Spinal cord (tissue), 10 donors: ENCODE results near the gene RAG1. TPM values are rescaled to one million over a fixed set of nuclear protein-coding genes. Genes with fewer than 3 reads are reported as not detected.

ENCODE experiments used
- DNase-seq, 6 donors: peaks; one replicate each; pipeline versions ENCODE4 v3.0.0 to v3.0.0-alpha.2; 2013 to 2015; ENCODE audit warnings: low spot score in 6 of 6, low read depth in 4 of 6
- H3K27ac ChIP-seq: one replicate; pipeline ENCODE4 v1.5.1; 2013; ENCODE audit warnings: low read depth, low read length, control low read depth
- H3K27me3 ChIP-seq: one replicate; pipeline ENCODE4 v1.6.1; 2013; ENCODE audit warnings: low read length; ENCODE audit not compliant: control insufficient read depth, insufficient read depth
- H3K36me3 ChIP-seq: one replicate; pipeline ENCODE4 v1.6.1; 2013; ENCODE audit warnings: low read length; ENCODE audit not compliant: control insufficient read depth, insufficient read depth
- H3K4me1 ChIP-seq: one replicate; pipeline ENCODE4 v1.6.1; 2013; ENCODE audit warnings: low read length; ENCODE audit not compliant: control insufficient read depth, insufficient read depth
- H3K4me3 ChIP-seq: one replicate; pipeline ENCODE4 v1.5.1; 2013; ENCODE audit warnings: low read depth, low read length, control low read depth
- H3K9me3 ChIP-seq: one replicate; pipeline ENCODE4 v1.6.1; 2013; ENCODE audit warnings: low read length; ENCODE audit not compliant: control insufficient read depth, insufficient read depth
- WGBS: methylation state at CpG from one replicate; pipeline ENCODE4 v1.1.5; 2013; ENCODE audit warnings: missing lambda C conversion rate; ENCODE audit not compliant: insufficient coverage; 5-methylcytosine and 5-hydroxymethylcytosine counted together
- polyA plus RNA-seq, 2 donors: library from polyadenylated mRNA; unstranded; fragments of 120-200 nt; gene quantifications; one replicate each; pipeline ENCODE4 v1.2.1, GENCODE V29; 2013; ENCODE audit not compliant: insufficient read length in 2 of 2
- total RNA-seq, 2 donors: library from RNA; depleted of rRNA in 1 of 2; stranded (reverse); fragments of 120-200 nt in 1 of 2; fragments of >200 nt in 1 of 2; gene quantifications; one replicate each; pipeline versions ENCODE4 v1.2.3 to v1.2.4, GENCODE V29; 2013 to 2014
- donor health status: healthy.

The RAG1 gene
- total and polyA plus RNA-seq, 4 donors, result 0.29 to 1.3 (median 0.67) TPM

- H3K4me1 ChIP-seq, result peaks cover 3% of the 10 kb centered on the region
- DNase-seq, result peak; percentile 53 to 96 (median 76)
- H3K9me3 ChIP-seq, result peaks cover 5% of the 10 kb centered on the region
- WGBS, result 12% methylated on average over 9 of the region's 15 CpGs
- no peaks in the 10 kb centered on the region for H3K36me3 ChIP-seq
- no peak overlapping the region for H3K27ac ChIP-seq
- no peaks in the 10 kb centered on the region for H3K27me3 ChIP-seq
- H3K4me3 ChIP-seq, result peak overlapping the region; percentile 45
Measured at GRCh38 chr11:36564376-36565030, 3.3 kb upstream of the RAG1 start.

GRCh38 chr11:36565031-36565610 is 2.7 kb upstream of the RAG1 start:
- Histone ChIP-seq H3K4me1 (peaks cover 3% of the 10 kb centered on the region), H3K9me3 (peaks cover 4% of the 10 kb centered on the region), H3K4me3 (no peak overlapping the region), H3K36me3 (no peaks in the 10 kb centered on the region), H3K27me3 (no peaks in the 10 kb centered on the region), H3K27ac (no peak overlapping the region)
- 73% methylated on average over 5 of the region's 6 CpGs for WGBS
- DNase-seq, result no peak

GRCh38 chr11:36566407-36567053 is 1.3 kb upstream of the RAG1 start:
- Histone ChIP-seq H3K27ac (no peak overlapping the region), H3K4me1 (peaks cover 3% of the 10 kb centered on the region), H3K27me3 (no peaks in the 10 kb centered on the region), H3K4me3 (no peak overlapping the region), H3K36me3 (no peaks in the 10 kb centered on the region), H3K9me3 (no peaks in the 10 kb centered on the region)
- peak in 1 of 6 donors; percentile 10 for DNase-seq
- 100% methylated on average over 2 of the region's 4 CpGs for WGBS

GRCh38 chr11:36569095-36569494 is 1.3 kb downstream of the RAG1 start:
- Histone ChIP-seq H3K27ac (no peak overlapping the region), H3K27me3 (no peaks in the 10 kb centered on the region), H3K4me1 (peaks cover 3% of the 10 kb centered on the region), H3K36me3 (no peaks in the 10 kb centered on the region), H3K9me3 (no peaks in the 10 kb centered on the region), H3K4me3 (no peak overlapping the region)
- WGBS, result 92% methylated on average over 4 of the region's 4 CpGs
- DNase-seq, result no peak

GRCh38 chr11:36574486-36574885 is 6.7 kb downstream of the RAG1 start:
- H3K4me1 ChIP-seq, result no peaks in the 10 kb centered on the region
- no peaks in the 10 kb centered on the region for H3K36me3 ChIP-seq
- H3K27ac ChIP-seq, result no peak overlapping the region
- no peaks in the 10 kb centered on the region for H3K27me3 ChIP-seq
- no peak for DNase-seq
- 85% methylated on average over 8 of the region's 8 CpGs for WGBS
- no peak overlapping the region for H3K4me3 ChIP-seq
- H3K9me3 ChIP-seq, result no peaks in the 10 kb centered on the region

- DNase-seq, result peak in 2 of 6 donors; percentile 8 to 12
- WGBS, result no CpG with 5 or more reads among the region's 2 CpGs
- no peak overlapping the region for H3K27ac ChIP-seq
Measured at GRCh38 chr11:36577373-36577772, 9.6 kb downstream of the RAG1 start.

GRCh38 chr11:36577859-36578258 is 10.1 kb downstream of the RAG1 start:
- DNase-seq, result peak in 1 of 6 donors; percentile 9
- H3K27ac ChIP-seq, result no peak overlapping the region

More at GRCh38 chr11:36577373-36577772, 9.6 kb downstream of the RAG1 start:
- Histone ChIP-seq H3K36me3 (no peaks in the 10 kb centered on the region), H3K9me3 (no peaks in the 10 kb centered on the region), H3K4me1 (no peaks in the 10 kb centered on the region), H3K27me3 (no peaks in the 10 kb centered on the region), H3K4me3 (no peak overlapping the region)

GRCh38 chr11:36578458-36578857 is 10.7 kb downstream of the RAG1 start:
- H3K27ac ChIP-seq, result no peak overlapping the region
- no peaks in the 10 kb centered on the region for H3K27me3 ChIP-seq
- H3K4me3 ChIP-seq, result no peak overlapping the region
- no CpG with 5 or more reads among the region's 1 CpG for WGBS
- no peaks in the 10 kb centered on the region for H3K9me3 ChIP-seq
- DNase-seq, result peak in 1 of 6 donors; percentile 58
- no peaks in the 10 kb centered on the region for H3K4me1 ChIP-seq
- no peaks in the 10 kb centered on the region for H3K36me3 ChIP-seq

More at GRCh38 chr11:36577859-36578258, 10.1 kb downstream of the RAG1 start:
- Histone ChIP-seq H3K4me1 (no peaks in the 10 kb centered on the region), H3K9me3 (no peaks in the 10 kb centered on the region), H3K4me3 (no peak overlapping the region), H3K27me3 (no peaks in the 10 kb centered on the region), H3K36me3 (no peaks in the 10 kb centered on the region)
- no CpG with 5 or more reads among the region's 2 CpGs for WGBS

- Histone ChIP-seq H3K4me3 (no peak overlapping the region), H3K27ac (no peak overlapping the region), H3K27me3 (no peaks in the 10 kb centered on the region), H3K4me1 (no peaks in the 10 kb centered on the region), H3K9me3 (no peaks in the 10 kb centered on the region), H3K36me3 (no peaks in the 10 kb centered on the region)
- no peak for DNase-seq
- WGBS, result 51% methylated on average over 2 of the region's 2 CpGs
Measured at GRCh38 chr11:36581536-36581935, 13.7 kb downstream of the RAG1 start.
